IMR-90 (cell line): Measurements from ENCODE around the gene ZSCAN5B. TPM values are rescaled to one million over a fixed set of nuclear protein-coding genes. Genes with fewer than 3 reads are reported as not detected.

ENCODE experiments used
- ATAC-seq: fragments of 200-7000 bp; cut with Tn5 transposase; 2 replicates; pipeline ENCODE4 v1.9.1; 2020; ENCODE audit warnings: low read depth, mild to moderate bottlenecking, moderate library complexity
- BruUV-seq: library from RNA; stranded (reverse); fragments of 400-500 nt; replicated peaks from 2 replicates; lab custom pipeline; 2021; lab: Mats Ljungman, UMichigan
- CTCF ChIA-PET: fragments of 300-600 bp; formaldehyde crosslinking; extraction: SDS; loops from one replicate; lab custom pipeline; 2021; ENCODE audit warnings: antibody characterized with exemption; lab: Yijun Ruan, JAX
- POLR2A ChIA-PET: fragments of 300-600 bp; sonication (Branson Sonifier 250); formaldehyde crosslinking; loops from one replicate; lab custom pipeline; 2022; ENCODE audit warnings: antibody characterized with exemption; ENCODE audit not compliant: unreplicated experiment; lab: Charles Lee
- DNase-seq: peaks from one replicate; pipeline ENCODE4 v3.0.0; 2013
- H2AFZ ChIP-seq: replicated peaks from 2 replicates; pipeline ENCODE3; 2013; ENCODE audit warnings: low read length, mild to moderate bottlenecking; ENCODE audit not compliant: poor library complexity
- H2AK5ac ChIP-seq: 2 replicates; pipeline ENCODE4 v1.6.1; 2013; ENCODE audit warnings: low read depth, low read length, inconsistent platforms
- H2AK9ac ChIP-seq: replicated peaks from 2 replicates; pipeline ENCODE3; 2013; ENCODE audit warnings: mild to moderate bottlenecking, low read depth, low read length, moderate library complexity; ENCODE audit not compliant: poor library complexity
- H2BK120ac ChIP-seq: 2 replicates; pipeline ENCODE4 v1.6.1; 2013; ENCODE audit warnings: low read depth, low read length, inconsistent platforms
- H2BK15ac ChIP-seq: 3 replicates; pipeline ENCODE4 v1.6.1; 2013; ENCODE audit warnings: low read depth, low read length, inconsistent platforms
- H2BK20ac ChIP-seq: 2 replicates; pipeline ENCODE4 v1.6.1; 2013; ENCODE audit warnings: low read depth, mild to moderate bottlenecking, inconsistent platforms, low read length, moderate library complexity
- H2BK5ac ChIP-seq: 2 replicates; pipeline ENCODE4 v1.6.1; 2013; ENCODE audit warnings: mild to moderate bottlenecking, low read depth, low read length, inconsistent platforms; ENCODE audit not compliant: poor library complexity, severe bottlenecking
- H3K14ac ChIP-seq: replicated peaks from 2 replicates; pipeline ENCODE4 v1.6.1; 2013; ENCODE audit warnings: low read depth, low read length, inconsistent platforms
- H3K18ac ChIP-seq: 2 replicates; pipeline ENCODE4 v1.6.1; 2013; ENCODE audit warnings: low read depth, low read length, control low read depth
- H3K23ac ChIP-seq: 2 replicates; pipeline ENCODE4 v1.6.1; 2013; ENCODE audit warnings: low read depth, low read length, inconsistent platforms
- H3K27ac ChIP-seq: 2 replicates; pipeline ENCODE4 v1.5.1; 2013; ENCODE audit warnings: mild to moderate bottlenecking, control low read depth, low read length; ENCODE audit not compliant: insufficient read depth
- H3K27me3 ChIP-seq: 2 replicates; pipeline ENCODE4 v1.6.1; 2013; ENCODE audit warnings: low read length; ENCODE audit not compliant: control insufficient read depth, insufficient read depth
- H3K36me3 ChIP-seq: 2 replicates; pipeline ENCODE4 v1.6.1; 2013; ENCODE audit warnings: low read length, mixed read lengths; ENCODE audit not compliant: control insufficient read depth, insufficient read depth
- H3K4ac ChIP-seq: 2 replicates; pipeline ENCODE4 v1.6.1; 2013; ENCODE audit warnings: low read depth, low read length, inconsistent platforms
- H3K4me1 ChIP-seq: 2 replicates; pipeline ENCODE4 v1.6.1; 2013; ENCODE audit warnings: low read length, mixed read lengths; ENCODE audit not compliant: control insufficient read depth, insufficient read depth
- H3K4me2 ChIP-seq: 2 replicates; pipeline ENCODE4 v1.6.1; 2013; ENCODE audit warnings: low read depth, mild to moderate bottlenecking, control low read depth, low read length, moderate library complexity
- H3K4me3 ChIP-seq: 2 replicates; pipeline ENCODE4 v1.5.1; 2013; ENCODE audit warnings: low read depth, mild to moderate bottlenecking, control low read depth, low read length, moderate library complexity; ENCODE audit not compliant: insufficient read depth
- H3K56ac ChIP-seq: 2 replicates; pipeline ENCODE4 v1.6.1; 2013; ENCODE audit warnings: low read length, inconsistent platforms; ENCODE audit not compliant: insufficient read depth; ENCODE audit errors: extremely low read depth
- H3K79me1 ChIP-seq, 2 experiments: 2 replicates each; pipeline ENCODE4 v1.6.1; 2013; ENCODE audit warnings: low read length in 2 of 2, inconsistent platforms in 1 of 2, low read depth in 1 of 2
- H3K9ac ChIP-seq: 2 replicates; pipeline ENCODE4 v1.6.1; 2013; ENCODE audit warnings: low read depth, low read length, control low read depth
- H3K9me1 ChIP-seq: 2 replicates; pipeline ENCODE4 v1.6.1; 2013; ENCODE audit warnings: low read length, inconsistent platforms; ENCODE audit not compliant: insufficient read depth
- H3K9me3 ChIP-seq: 2 replicates; pipeline ENCODE4 v1.6.1; 2013; ENCODE audit warnings: low read length; ENCODE audit not compliant: control insufficient read depth, insufficient read depth
- H4K20me1 ChIP-seq: 2 replicates; pipeline ENCODE4 v1.6.1; 2013; ENCODE audit warnings: low read length, inconsistent platforms; ENCODE audit not compliant: insufficient read depth
- H4K5ac ChIP-seq: 2 replicates; pipeline ENCODE4 v1.6.1; 2013; ENCODE audit warnings: mild to moderate bottlenecking, low read depth, low read length, control low read depth
- H4K8ac ChIP-seq, 2 experiments: 2 replicates each; pipeline ENCODE4 v1.6.1; 2013; ENCODE audit warnings: low read depth in 2 of 2, low read length in 2 of 2, control low read depth in 1 of 2, inconsistent platforms in 1 of 2
- H4K91ac ChIP-seq: 2 replicates; pipeline ENCODE4 v1.6.1; 2013; ENCODE audit warnings: low read depth, low read length, inconsistent platforms; ENCODE audit not compliant: insufficient read depth
- MAFK ChIP-seq: IDR thresholded peaks from 2 replicates; pipeline ENCODE4 v1.6.1; 2012; ENCODE audit warnings: low read depth, low read length, improper control_type of control experiment
- MAZ ChIP-seq: IDR thresholded peaks from 2 replicates; pipeline ENCODE4 v1.6.1; 2012; ENCODE audit warnings: low read depth, mild to moderate bottlenecking, low read length, improper control_type of control experiment, moderate library complexity, borderline replicate concordance
- MXI1 ChIP-seq: IDR thresholded peaks from 2 replicates; pipeline ENCODE4 v1.6.1; 2012; ENCODE audit warnings: low read depth, mild to moderate bottlenecking, low read length, moderate library complexity, borderline replicate concordance
- POLR2A ChIP-seq: IDR thresholded peaks from 2 replicates; pipeline ENCODE4 v1.6.1; 2012; ENCODE audit warnings: mild to moderate bottlenecking, low read depth, low read length
- RAD21 ChIP-seq: IDR thresholded peaks from 2 replicates; pipeline ENCODE4 v1.6.1; 2012; ENCODE audit warnings: low read length, improper control_type of control experiment
- RFX5 ChIP-seq: IDR thresholded peaks from 2 replicates; pipeline ENCODE4 v1.8.0; 2012; ENCODE audit warnings: low read depth, mild to moderate bottlenecking, low read length, moderate library complexity
- SMC3 ChIP-seq: fragments of 150-350 bp; IDR thresholded peaks from 2 replicates; pipeline ENCODE4 v1.6.1; 2016; ENCODE audit warnings: low read depth, mild to moderate bottlenecking, antibody characterized with exemption, low read length, moderate library complexity
- WGBS, 2 experiments: methylation state at CpG; one replicate each; pipeline versions ENCODE4 v1.1.5 to v1.1.7; 2013; ENCODE audit warnings: missing lambda C conversion rate in 2 of 2; ENCODE audit not compliant: insufficient read length in 1 of 2; ENCODE audit errors: extremely low coverage in 2 of 2; 5-methylcytosine and 5-hydroxymethylcytosine counted together
- dilution Hi-C: fragments of 300-500 bp; cut with HindIII; formaldehyde crosslinking; loops from one replicate; pipeline ENCODE4 v1.14.3; 2018; ENCODE audit warnings: low sequenced_read_pairs; ENCODE audit not compliant: unreplicated experiment
- in situ Hi-C: fragments of 300-500 bp; cut with MboI; formaldehyde crosslinking; loops from 3 replicates; pipeline ENCODE4 v1.14.3; 2019; ENCODE audit warnings: low sequenced_read_pairs, inconsistent platforms, mixed read lengths
- intact Hi-C: fragments of 100-400 bp; cut with micrococcal nuclease; formaldehyde crosslinking; loops from 2 replicates; pipeline ENCODE4 v1.10.0; 2022
- polyA plus RNA-seq, 3 experiments: library from polyadenylated mRNA; depleted of rRNA; stranded (reverse); fragments of >200 nt; gene quantifications; 2 replicates each; pipeline ENCODE4 v1.2.3, GENCODE V29; 2012; ENCODE audit warnings: low replicate concordance in 1 of 3
- total RNA-seq: library from RNA; depleted of rRNA; stranded (reverse); fragments of >200 nt; gene quantifications from 2 replicates; pipeline ENCODE4 v1.2.3, GENCODE V29; 2012

The ZSCAN5B gene
- total and polyA plus RNA-seq, 2 of the 4 experiments (the other 2 are of a cell fraction): not detected

GRCh38 chr19:56142087-56142787 is 55.3 kb downstream of the ZSCAN5B start (continued):
- TF ChIP-seq RAD21 (no peak), SMC3 (no peak)

GRCh38 chr19:56141417-56141993 is 56.1 kb downstream of the ZSCAN5B start:
- Histone ChIP-seq H3K18ac (no peak overlapping the region), H3K56ac (peak overlapping the region; percentile 40; the same call in 1 of the 2 replicates), H3K23ac (peak overlapping the region; percentile 71; the same call in 1 of the 2 replicates), H3K27me3 (no peaks in the 10 kb centered on the region), H2BK120ac (no peak overlapping the region), H2AFZ (peak overlapping the region; percentile 95), H2BK5ac (peak overlapping the region; percentile 11), H2AK5ac (peak overlapping the region; percentile 72), H3K4me3 (peak overlapping the region; percentile 38), H2BK20ac (no peak overlapping the region; the same call in 1 of the 2 replicates), H4K91ac (peak overlapping the region; percentile 1; the same call in 1 of the 2 replicates), H4K8ac (peak overlapping the region; percentile 47 to 72; a peak in 2 of 4 replicates), H3K4me2 (peak overlapping the region; percentile 93), H4K20me1 (peaks cover 3% of the 10 kb centered on the region; the same call in 1 of the 2 replicates), H3K4ac (peak overlapping the region; percentile 67), H3K9me1 (peaks cover 22% of the 10 kb centered on the region), H3K4me1 (no peaks in the 10 kb centered on the region; the same call in 1 of the 2 replicates), H3K9me3 (no peaks in the 10 kb centered on the region), H3K14ac (peak overlapping the region; percentile 82), H3K9ac (peak overlapping the region; percentile 72), H2BK15ac (no peak overlapping the region), H3K36me3 (peaks cover 6% of the 10 kb centered on the region), H2AK9ac (peak overlapping the region; percentile 94), H3K79me1 (peaks cover 18 to 40% of the 10 kb centered on the region in 2 experiments), H4K5ac (peak overlapping the region; percentile 8; the same call in 1 of the 2 replicates), H3K27ac (peak overlapping the region; percentile 50)
- 0% methylated on average over 12 of the region's 26 CpGs; no CpG with 5 or more reads in 1 of the 2 experiments for WGBS, 2 experiments
- dilution Hi-C loops (no loop called here), intact Hi-C loops (loop anchor here (2.0 kb wide), 2 partner anchors 21 to 61 kb away; partner anchors contain the start of gene ZNF787), in situ Hi-C loops (loop anchor here (25.0 kb wide), 2 partner anchors 454 to 1679 kb away; partner anchors contain the start of genes CDC42EP5, EPN1 and LENG9)
- ChIA-PET POLR2A (no interaction called here), CTCF (interaction anchor here (0.7 kb wide), 1 partner anchor 173 kb away, joined by 3 read pairs; the partner anchor contains the start of gene ZSCAN5A)
- ATAC-seq: no peak
- DNase-seq: no peak
- TF ChIP-seq POLR2A (no peak), RAD21 (no peak), MAFK (no peak), RFX5 (no peak), MXI1 (no peak), MAZ (no peak)
- BruUV-seq: no TSS peak
